Measurements from ENCODE around the gene FILIP1L.

DNA sequence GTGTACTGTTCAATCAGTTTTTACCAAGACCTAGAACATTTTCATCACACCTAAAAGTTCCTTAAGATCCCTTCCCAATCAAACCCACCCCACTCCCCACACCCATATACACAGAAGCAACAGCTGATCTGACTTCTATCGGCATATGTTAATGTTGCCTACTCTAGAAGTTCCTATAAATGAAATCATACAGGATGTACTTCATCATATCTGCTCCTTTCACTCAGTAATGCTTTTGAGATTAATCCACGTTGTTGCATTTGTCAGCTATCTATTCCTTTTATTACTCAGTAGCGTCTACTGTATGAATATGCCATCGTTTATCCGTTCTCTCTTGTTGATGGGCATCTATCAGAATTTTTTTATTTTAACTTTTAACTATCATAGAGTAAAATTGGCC is 14.3 kb upstream of the FILIP1L start:
- TF ChIP-seq CTCF (IDR thresholded peaks at IDR 0.05) = no peak
- TF ChIP-seq EZH2 (IDR thresholded peaks at IDR 0.05; ENCODE audit: borderline replicate concordance, insufficient read depth, low read depth, low read length, poor library complexity, severe bottlenecking) = no peak

Measured in B cell (primary cell).